Stimulated activated memory B cell treated with anti-CD40 and anti-IgM and Interleukin-4, amounts not matched to agents 10 μg/mL and 1 μg/mL and 100 μg/mL, for 72 hours (primary cell): ENCODE results near the gene REPIN1.

ENCODE experiments used
- ATAC-seq: fragments of 150-1000 bp; cut with Tn5 transposase; 2 replicates; pipeline ENCODE4 v1.10.0; 2021
- H3K27ac Mint-ChIP-seq: one replicate; pipeline ENCODE4 v1.8.0; 2022; ENCODE audit warnings: mild to moderate bottlenecking, mixed read lengths
- H3K27me3 Mint-ChIP-seq: one replicate; pipeline ENCODE4 v1.8.0; 2022; ENCODE audit warnings: mixed read lengths
- H3K36me3 Mint-ChIP-seq: one replicate; pipeline ENCODE4 v1.8.0; 2022; ENCODE audit warnings: mixed read lengths
- H3K4me1 Mint-ChIP-seq: one replicate; pipeline ENCODE4 v1.8.0; 2022; ENCODE audit warnings: mixed read lengths
- H3K4me3 Mint-ChIP-seq: one replicate; pipeline ENCODE4 v1.8.0; 2022; ENCODE audit warnings: mild to moderate bottlenecking, moderate library complexity, mixed read lengths
- H3K9me3 Mint-ChIP-seq: one replicate; pipeline ENCODE4 v1.8.0; 2022; ENCODE audit warnings: mixed read lengths

REPIN1 gene

DNA sequence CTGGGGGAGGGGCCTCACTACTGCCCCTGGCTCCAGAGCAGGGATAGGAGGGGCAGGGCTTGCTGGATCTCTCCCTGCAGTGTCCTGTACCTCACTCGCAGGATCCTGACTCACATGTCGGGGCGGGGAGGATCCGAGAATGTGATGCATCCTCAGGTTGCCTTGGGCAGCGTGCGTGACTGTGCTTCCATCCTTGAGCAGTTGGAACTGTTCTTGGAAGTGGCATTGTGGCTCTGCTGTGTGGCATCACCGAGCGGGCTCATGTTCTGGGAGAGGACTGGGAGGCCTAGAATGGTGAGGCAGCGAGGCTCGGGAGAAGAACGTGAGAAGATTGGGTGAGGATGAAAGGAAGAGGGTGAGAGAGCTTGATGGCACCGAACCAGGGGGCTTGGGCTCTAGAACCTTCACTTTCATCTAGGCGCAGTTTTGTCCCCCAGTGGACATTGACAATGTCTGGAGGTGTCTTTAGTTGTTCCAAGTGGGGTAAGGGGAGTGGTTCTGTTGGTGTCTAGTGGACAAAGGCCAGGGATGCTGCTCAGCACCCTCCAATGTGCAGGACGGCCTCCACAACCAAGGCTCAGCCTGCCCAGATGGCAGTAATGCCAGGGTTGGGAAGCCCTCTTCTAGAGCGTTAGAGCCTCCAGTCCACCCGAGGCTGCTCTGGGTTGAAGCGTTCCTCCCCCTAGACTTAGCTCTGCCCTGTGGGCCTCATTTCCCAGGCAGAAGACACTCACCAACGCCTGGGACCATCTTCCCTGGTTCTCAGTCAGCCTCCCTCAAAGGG is 35.6 kb upstream of the REPIN1 start:
- Mint-ChIP-seq H3K27ac (no peak overlapping the region), H3K27me3 (peaks cover 6% of the 10 kb centered on the region), H3K4me1 (peaks cover 3% of the 10 kb centered on the region), H3K9me3 (no peaks in the 10 kb centered on the region), H3K4me3 (no peak overlapping the region), H3K36me3 (peaks cover 42% of the 10 kb centered on the region)
- ATAC-seq: no peak

DNA sequence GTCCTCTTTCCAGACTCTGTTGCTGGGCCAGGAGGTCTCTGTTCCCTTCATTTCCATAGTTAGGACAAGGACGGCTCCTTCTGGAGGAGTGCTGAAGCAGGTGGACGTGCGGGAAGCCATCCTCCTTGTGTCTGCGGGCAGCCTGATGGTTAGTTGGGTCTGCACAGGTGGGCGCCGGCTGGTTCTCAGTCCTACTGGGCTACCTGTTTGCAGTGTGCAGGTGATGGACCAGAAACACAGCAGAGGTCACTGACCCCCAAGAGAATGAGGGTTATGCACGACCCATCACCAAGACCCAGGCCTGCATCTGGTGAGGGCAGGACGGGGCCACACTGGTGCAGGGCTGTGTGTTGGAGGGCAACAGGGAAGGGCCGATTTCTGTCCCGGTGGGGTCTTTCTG is 35.0 kb upstream of the REPIN1 start:
- Mint-ChIP-seq H3K27ac (no peak overlapping the region), H3K9me3 (no peaks in the 10 kb centered on the region), H3K27me3 (peaks cover 11% of the 10 kb centered on the region)

DNA sequence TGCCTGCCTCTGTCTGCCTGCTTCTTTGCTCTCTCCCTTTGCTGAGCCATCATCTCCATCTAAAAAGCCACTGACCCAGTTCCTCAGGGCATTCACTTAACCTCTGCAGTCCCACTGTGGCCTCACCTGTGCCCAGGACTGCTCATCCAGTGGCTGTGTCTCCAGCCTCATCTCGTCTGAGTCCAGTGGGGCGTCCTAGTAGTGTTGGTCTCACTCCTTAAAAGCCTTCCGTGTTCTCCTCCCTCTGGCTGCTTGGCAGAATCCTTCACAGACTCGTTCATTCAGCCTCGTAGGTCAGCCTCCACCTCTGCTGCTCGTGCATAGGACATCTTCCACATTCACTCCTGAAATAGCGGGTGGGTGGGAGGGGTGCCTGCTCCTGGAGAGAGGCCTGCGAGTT is 34.5 kb upstream of the REPIN1 start:
- H3K27me3 Mint-ChIP-seq: peaks cover 15% of the 10 kb centered on the region
- no peak for ATAC-seq
- H3K4me3 Mint-ChIP-seq: no peak overlapping the region
- peaks cover 42% of the 10 kb centered on the region for H3K36me3 Mint-ChIP-seq
- H3K9me3 Mint-ChIP-seq: no peaks in the 10 kb centered on the region
- H3K4me1 Mint-ChIP-seq: peaks cover 10% of the 10 kb centered on the region
- no peak overlapping the region for H3K27ac Mint-ChIP-seq

More for the DNA sequence above, 35.0 kb upstream of the REPIN1 start:
- ATAC-seq: no peak
- H3K36me3 Mint-ChIP-seq: peaks cover 42% of the 10 kb centered on the region
- no peak overlapping the region for H3K4me3 Mint-ChIP-seq
- peaks cover 6% of the 10 kb centered on the region for H3K4me1 Mint-ChIP-seq

DNA sequence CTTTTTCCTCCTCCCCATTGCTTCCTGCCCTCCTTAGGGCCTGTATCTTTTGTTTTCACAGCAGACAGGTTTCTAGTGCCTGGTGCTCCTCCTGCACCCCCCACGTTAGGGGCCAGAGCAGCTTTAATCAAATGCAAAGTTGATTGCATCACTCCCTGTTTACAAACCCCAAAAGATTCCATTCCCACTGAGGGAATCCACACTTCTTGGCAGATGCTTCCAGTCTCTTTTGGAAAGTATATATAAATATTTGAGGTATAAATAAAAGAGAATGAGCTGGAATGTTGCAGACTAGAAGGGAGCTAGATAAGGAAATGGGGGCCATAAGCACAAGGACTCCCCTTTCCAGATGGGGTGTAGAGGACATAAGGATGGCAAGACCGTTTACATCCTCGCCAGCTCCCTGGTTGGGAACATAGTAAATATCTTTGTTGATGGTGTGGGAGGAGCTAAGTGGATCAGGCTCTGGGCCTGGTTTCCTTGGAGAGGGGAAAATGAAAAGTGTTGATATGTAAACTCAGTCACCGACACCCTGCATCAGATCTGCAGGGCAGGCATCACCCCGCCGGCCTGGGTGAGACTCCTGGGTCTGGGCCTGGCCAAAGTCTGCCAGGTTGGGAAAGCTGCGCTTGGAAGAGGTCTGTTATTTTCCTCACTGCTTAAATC is 33.4 kb upstream of the REPIN1 start:
- H3K36me3 Mint-ChIP-seq: peaks cover 44% of the 10 kb centered on the region
- H3K27me3 Mint-ChIP-seq: peaks cover 27% of the 10 kb centered on the region
- no peak for ATAC-seq
- H3K27ac Mint-ChIP-seq: no peak overlapping the region
- peaks cover 21% of the 10 kb centered on the region for H3K4me1 Mint-ChIP-seq
- no peak overlapping the region for H3K4me3 Mint-ChIP-seq
- H3K9me3 Mint-ChIP-seq: no peaks in the 10 kb centered on the region

DNA sequence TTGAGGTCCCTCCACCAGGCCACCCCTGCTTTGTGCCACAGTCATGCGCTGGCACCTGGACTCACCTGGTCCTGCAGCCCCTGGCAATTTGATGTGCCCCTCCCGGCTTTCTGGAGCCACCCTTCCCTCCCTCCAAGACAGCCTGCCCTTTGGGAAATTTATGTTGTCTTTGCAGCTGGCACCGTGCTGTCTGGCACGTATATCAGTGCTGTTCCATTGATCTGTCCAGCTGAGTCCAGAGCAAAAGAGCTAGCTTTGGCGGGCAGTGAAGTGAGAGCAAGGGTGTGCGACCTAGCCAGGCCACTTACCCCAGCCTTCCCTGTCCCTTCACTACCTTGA is 32.9 kb upstream of the REPIN1 start:
- H3K4me1 Mint-ChIP-seq: peaks cover 26% of the 10 kb centered on the region
- H3K27me3 Mint-ChIP-seq: peaks cover 32% of the 10 kb centered on the region
- peaks cover 46% of the 10 kb centered on the region for H3K36me3 Mint-ChIP-seq
- ATAC-seq: no peak
- no peak overlapping the region for H3K4me3 Mint-ChIP-seq
- H3K9me3 Mint-ChIP-seq: no peaks in the 10 kb centered on the region
- H3K27ac Mint-ChIP-seq: no peak overlapping the region

DNA sequence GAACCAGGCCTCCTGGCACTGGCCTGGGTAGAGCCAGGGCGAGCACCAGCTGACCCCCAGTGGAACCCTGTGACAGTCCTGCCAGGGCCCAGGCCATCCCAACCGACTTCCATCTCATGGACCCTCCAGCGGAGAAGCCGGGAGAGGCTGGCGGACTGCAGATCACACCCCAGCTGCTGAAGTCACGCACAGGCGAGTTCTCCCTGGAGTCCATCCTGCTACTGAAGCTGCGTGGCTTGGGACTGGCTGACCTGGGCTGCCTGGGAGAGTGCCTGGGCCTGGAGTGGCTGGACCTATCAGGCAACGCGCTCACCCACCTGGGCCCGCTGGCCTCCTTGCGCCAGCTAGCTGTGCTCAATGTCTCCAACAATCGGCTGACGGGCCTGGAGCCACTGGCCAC is 31.9 kb upstream of the REPIN1 start:
- ATAC-seq: no peak
- Mint-ChIP-seq H3K27ac (no peak overlapping the region), H3K27me3 (peaks cover 42% of the 10 kb centered on the region), H3K9me3 (no peaks in the 10 kb centered on the region), H3K4me1 (peaks cover 34% of the 10 kb centered on the region), H3K4me3 (no peak overlapping the region), H3K36me3 (peaks cover 38% of the 10 kb centered on the region)

DNA sequence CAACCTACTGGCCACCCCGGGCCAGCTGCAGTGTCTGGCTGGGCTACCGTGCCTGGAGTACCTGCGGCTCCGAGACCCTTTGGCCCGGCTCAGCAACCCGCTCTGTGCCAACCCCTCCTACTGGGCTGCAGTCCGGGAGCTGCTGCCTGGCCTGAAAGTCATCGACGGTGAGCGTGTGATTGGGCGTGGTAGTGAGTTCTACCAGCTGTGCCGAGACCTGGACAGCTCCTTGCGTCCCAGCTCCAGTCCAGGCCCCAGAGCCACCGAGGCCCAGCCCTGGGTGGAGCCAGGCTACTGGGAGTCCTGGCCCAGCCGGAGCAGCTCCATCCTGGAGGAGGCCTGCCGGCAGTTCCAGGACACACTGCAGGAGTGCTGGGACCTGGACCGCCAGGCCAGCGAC is 31.4 kb upstream of the REPIN1 start:
- Mint-ChIP-seq H3K36me3 (peaks cover 38% of the 10 kb centered on the region), H3K9me3 (no peaks in the 10 kb centered on the region), H3K27me3 (peaks cover 46% of the 10 kb centered on the region), H3K4me1 (peaks cover 34% of the 10 kb centered on the region), H3K27ac (no peak overlapping the region), H3K4me3 (no peak overlapping the region)
- ATAC-seq: no peak

DNA sequence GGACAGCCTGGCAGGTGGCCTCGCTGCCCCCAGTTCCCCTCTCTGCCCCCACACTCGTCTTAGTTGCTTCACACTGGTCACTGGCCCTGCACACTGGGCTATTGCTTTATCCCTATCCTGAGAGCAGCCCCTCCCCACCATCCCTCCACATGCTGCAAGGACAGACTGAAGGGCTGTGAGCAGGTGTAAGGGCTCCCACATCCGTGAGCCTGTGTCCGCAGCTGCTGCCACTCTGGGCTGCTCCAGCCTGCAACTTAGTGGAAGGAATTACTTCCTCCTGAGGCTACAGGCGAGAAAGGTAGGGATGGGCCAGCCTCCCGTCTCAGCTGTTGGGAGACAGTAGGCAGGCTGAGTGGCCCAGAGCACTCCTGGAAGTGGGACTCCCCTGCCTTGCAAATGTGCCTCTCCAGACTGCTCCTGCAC is 31.0 kb upstream of the REPIN1 start:
- no peak overlapping the region for H3K27ac Mint-ChIP-seq
- H3K4me1 Mint-ChIP-seq: peaks cover 34% of the 10 kb centered on the region
- ATAC-seq: no peak
- no peak overlapping the region for H3K4me3 Mint-ChIP-seq
- peaks cover 37% of the 10 kb centered on the region for H3K36me3 Mint-ChIP-seq
- H3K27me3 Mint-ChIP-seq: peaks cover 50% of the 10 kb centered on the region
- H3K9me3 Mint-ChIP-seq: no peaks in the 10 kb centered on the region

DNA sequence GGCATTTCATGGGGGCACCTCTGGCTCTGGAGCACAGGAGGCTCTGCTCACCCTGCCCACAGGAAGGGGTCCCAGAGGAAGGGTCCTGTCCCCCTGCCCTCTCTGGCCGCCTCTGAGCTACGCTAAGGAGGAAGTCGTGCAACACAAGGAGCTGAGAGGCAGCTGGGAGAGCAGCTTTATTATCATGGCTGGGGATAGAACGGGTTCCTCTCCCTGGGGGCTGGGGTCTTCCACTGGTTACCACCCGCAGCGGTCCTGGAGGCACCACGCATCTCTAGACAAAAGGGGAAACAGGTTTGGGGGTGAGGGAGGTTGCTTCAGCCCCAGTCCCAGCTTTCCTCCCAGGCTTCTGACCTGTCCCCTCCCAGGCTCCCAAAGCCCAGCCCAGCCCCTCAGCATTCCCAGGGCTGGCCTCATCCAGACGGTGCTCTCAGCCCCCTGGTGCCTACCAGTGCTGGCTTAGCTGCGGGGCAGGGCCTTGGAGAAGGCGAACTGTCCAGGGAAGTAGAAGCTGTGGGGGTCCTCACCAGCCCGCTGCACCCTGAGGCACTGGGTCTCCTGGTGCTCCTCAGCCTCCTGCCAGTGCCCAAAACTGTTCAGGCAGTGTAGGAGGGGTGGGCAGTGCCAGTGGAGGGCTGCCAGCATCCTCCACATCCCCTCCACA is 30.3 kb upstream of the REPIN1 start:
- H3K27me3 Mint-ChIP-seq: peaks cover 56% of the 10 kb centered on the region
- H3K4me3 Mint-ChIP-seq: no peak overlapping the region

DNA sequence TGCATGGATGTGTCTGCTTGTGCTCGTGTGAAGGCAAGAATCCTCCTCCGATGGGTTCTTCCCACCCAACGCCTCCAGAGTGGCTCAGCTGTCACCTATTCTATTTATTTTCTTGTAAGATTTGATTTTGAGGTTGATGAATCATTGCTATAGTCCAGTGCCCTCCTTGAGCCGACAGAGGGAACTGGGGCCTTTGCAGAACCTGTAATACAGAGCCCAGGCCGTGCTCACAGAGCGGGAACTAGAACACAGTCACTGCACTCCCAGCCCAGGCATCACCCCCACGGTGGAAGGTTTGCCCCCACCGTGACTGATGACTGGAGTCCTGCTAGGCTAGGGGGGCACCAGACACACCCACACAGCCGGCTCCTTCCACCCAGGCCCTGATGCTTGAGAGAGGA is 29.2 kb upstream of the REPIN1 start:
- Mint-ChIP-seq H3K4me3 (peak overlapping the region; percentile 57), H3K9me3 (peaks cover 4% of the 10 kb centered on the region), H3K36me3 (peaks cover 45% of the 10 kb centered on the region), H3K27ac (peak overlapping the region; percentile 18), H3K4me1 (peaks cover 34% of the 10 kb centered on the region), H3K27me3 (peaks cover 62% of the 10 kb centered on the region)
- ATAC-seq: peak; percentile 77

More for the DNA sequence above, 30.3 kb upstream of the REPIN1 start:
- Mint-ChIP-seq H3K9me3 (peaks cover under 1% of the 10 kb centered on the region), H3K4me1 (peaks cover 34% of the 10 kb centered on the region), H3K27ac (no peak overlapping the region), H3K36me3 (peaks cover 39% of the 10 kb centered on the region)
- no peak for ATAC-seq

DNA sequence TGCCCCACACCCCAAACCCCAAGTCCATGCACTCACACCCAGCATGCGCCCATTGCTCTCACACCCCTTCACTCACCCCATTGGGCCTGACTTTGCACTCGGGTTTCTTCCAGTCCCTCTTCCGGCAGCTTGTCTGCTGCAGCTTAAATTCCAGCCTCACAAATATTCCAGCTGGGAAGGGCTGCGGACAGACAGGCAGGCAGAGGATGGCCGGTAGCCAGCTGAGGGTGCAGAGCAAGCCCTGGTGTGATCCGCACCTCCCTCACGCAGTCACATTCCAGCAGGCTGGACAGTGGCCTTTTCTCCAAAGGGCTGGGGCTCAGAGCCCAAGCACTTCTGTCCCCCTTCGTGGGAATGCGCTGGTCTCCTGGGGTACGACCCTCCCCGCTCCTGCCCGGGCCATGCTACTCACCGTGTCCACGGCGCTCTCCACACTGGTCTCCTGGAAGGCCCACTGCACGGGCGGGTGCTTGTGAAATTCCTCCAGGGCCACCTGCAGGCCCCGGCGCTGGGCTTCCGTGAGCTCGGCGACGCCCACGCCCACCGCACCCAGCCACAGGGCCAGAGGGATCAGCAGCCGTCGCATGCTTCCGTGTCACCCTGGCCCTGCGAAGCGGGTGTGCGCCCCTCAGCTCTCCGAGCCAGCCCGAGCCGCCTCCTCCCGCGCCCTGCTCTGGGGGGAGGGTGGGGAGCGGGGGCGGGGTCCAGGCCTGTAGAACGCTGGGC is 28.4 kb upstream of the REPIN1 start:
- Mint-ChIP-seq H3K9me3 (peaks cover 4% of the 10 kb centered on the region), H3K27ac (peak overlapping the region; percentile 18), H3K27me3 (peaks cover 62% of the 10 kb centered on the region), H3K36me3 (peaks cover 45% of the 10 kb centered on the region), H3K4me1 (peaks cover 34% of the 10 kb centered on the region), H3K4me3 (peak overlapping the region; percentile 57)
- peak; percentile 57 for ATAC-seq

DNA sequence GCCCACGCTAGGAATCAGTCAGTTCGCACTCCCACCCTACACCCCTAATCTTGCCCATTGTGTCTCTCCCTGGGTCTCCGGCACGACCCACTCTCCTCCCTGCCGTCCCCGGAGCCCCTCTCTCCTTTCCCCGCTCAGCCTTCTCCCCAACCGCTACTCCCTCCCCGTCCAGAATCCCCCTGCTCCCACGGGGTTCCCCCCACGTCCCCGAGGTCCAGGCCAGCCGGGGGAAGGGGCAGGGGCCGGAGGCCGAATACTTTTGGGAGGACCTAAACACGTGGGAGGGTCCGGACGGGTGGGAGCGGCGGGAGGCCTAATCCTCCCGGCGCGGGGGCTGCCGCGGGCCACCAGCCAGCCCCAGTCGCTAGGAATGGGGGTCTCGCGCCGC is 27.8 kb upstream of the REPIN1 start:
- H3K4me1 Mint-ChIP-seq: peaks cover 34% of the 10 kb centered on the region
- H3K27ac Mint-ChIP-seq: peak overlapping the region; percentile 18
- peaks cover 4% of the 10 kb centered on the region for H3K9me3 Mint-ChIP-seq
- H3K4me3 Mint-ChIP-seq: peak overlapping the region; percentile 73
- H3K27me3 Mint-ChIP-seq: peaks cover 64% of the 10 kb centered on the region
- H3K36me3 Mint-ChIP-seq: peaks cover 45% of the 10 kb centered on the region
- peak; percentile 1 for ATAC-seq

DNA sequence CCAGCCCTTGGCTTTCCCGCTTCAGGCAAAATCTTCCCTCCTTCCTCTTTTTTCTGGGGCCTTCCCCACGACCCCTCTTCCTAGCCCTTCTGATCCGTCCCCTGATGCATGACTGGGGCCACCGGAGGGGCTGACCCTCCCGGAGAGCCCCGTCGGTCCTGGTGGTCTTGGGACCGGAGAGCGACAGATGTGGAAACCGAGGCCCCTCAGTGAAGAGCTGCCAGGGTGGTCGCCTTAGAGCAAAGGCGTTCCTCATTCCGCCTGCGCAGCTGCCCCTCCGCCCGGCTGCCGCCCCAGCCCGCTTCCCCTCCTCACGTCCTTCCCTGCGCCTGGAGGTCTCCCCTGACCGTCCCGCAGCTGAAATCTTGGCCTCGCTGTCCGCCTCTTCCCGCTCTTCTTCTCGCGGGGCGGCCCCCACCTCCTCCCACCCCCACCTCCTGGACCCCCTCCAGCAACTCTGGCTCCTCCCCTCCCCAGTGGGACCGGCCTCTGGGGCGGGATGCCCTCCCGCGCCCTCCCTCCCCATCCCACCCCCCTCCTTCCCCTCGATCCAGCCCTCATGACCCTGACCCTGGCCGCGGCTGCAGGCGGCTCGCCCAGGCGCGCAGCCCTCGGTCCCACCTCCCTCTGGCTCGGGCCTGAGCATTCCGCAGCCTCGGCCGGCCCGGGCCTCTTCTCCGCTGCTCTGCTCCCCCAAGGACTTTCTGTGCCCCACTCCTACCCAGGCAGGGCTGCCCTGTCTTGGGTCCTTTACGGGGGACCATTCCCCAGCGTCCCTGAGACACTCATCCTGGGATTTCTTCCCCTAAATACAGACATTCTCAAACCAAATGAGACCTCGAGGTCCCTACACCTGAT is 27.1 kb upstream of the REPIN1 start, which contains the start of gene RARRES2:
TSS of gene RARRES2 (minus strand) at position 367 of the 858 bp plus-strand sequence. CDS start 1,020 bp downstream, outside the sequence.
- Mint-ChIP-seq H3K27me3 (peaks cover 70% of the 10 kb centered on the region), H3K9me3 (peaks cover 4% of the 10 kb centered on the region), H3K36me3 (peaks cover 44% of the 10 kb centered on the region), H3K4me3 (peak within 1 kb of the TSS; percentile 73), H3K27ac (peak within 1 kb of the TSS; percentile 18), H3K4me1 (peaks cover 34% of the 10 kb centered on the region)
- no peak for ATAC-seq

DNA sequence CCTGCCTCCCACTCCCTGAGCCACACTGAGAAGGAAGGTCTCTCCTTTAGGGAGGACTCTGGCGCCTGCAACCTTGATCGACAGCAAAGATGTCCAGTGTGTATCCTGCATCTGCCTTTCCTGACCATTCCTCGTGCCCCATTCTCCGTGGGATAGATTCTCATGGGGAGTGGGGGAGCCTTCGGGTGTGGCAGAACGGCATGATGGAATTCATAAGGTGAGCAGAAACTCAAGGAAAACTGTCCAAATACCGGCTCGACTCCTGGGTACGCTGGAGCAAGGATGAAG is 26.6 kb upstream of the REPIN1 start:
- peaks cover 38% of the 10 kb centered on the region for H3K36me3 Mint-ChIP-seq

More for the DNA sequence above, 26.6 kb upstream of the REPIN1 start:
- Mint-ChIP-seq H3K9me3 (peaks cover 4% of the 10 kb centered on the region), H3K27ac (no peak overlapping the region), H3K4me1 (peaks cover 34% of the 10 kb centered on the region), H3K4me3 (peak overlapping the region; percentile 42), H3K27me3 (peaks cover 74% of the 10 kb centered on the region)
- no peak for ATAC-seq
